ENCODE data around the gene ZIC2. TPM values are rescaled to one million over a fixed set of nuclear protein-coding genes. Genes with fewer than 3 reads are reported as not detected.

The ZIC2 gene
- total RNA-seq, 4 donors from 2014 or later = not detected

GRCh38 chr13:99987154-99988019, 5.8 kb downstream of the ZIC2 start:
- Histone ChIP-seq H3K9me3 (peaks cover 0 to 32% (median 0%) of the 10 kb centered on the region in 4 donors), H3K4me3 (no peak overlapping the region), H3K27ac (no peak overlapping the region), H3K36me3 (no peaks in the 10 kb centered on the region), H3K4me1 (peaks cover 0 to 33% (median under 1%) of the 10 kb centered on the region in 4 donors), H3K27me3 (peaks cover 0 to 98% of the 10 kb centered on the region in 2 donors)
- TF ChIP-seq POLR2A (IDR thresholded peaks at IDR 0.05) (no peak), CTCF (IDR thresholded peaks at IDR 0.05) (no peak)
- DNase-seq = no peak

GRCh38 chr13:99988529-99989275, 7.1 kb downstream of the ZIC2 start:
- H3K4me3 ChIP-seq = no peak overlapping the region
- peaks cover 0 to 19% (median 0%) of the 10 kb centered on the region in 4 donors for H3K9me3 ChIP-seq
- DNase-seq = no peak
- peaks cover 0 to 27% (median 0%) of the 10 kb centered on the region in 4 donors for H3K4me1 ChIP-seq
- no peaks in the 10 kb centered on the region for H3K36me3 ChIP-seq
- TF ChIP-seq POLR2A (IDR thresholded peaks at IDR 0.05) = no peak
- TF ChIP-seq CTCF (IDR thresholded peaks at IDR 0.05) = no peak
- H3K27ac ChIP-seq = no peak overlapping the region
- peaks cover 0 to 95% of the 10 kb centered on the region in 2 donors for H3K27me3 ChIP-seq

GRCh38 chr13:99989276-99990125, 7.9 kb downstream of the ZIC2 start:
- Histone ChIP-seq H3K9me3 (peaks cover 0 to 16% (median 0%) of the 10 kb centered on the region in 4 donors), H3K4me3 (no peak overlapping the region), H3K27ac (no peak overlapping the region), H3K36me3 (no peaks in the 10 kb centered on the region), H3K27me3 (peaks cover 0 to 95% of the 10 kb centered on the region in 2 donors), H3K4me1 (peaks cover 0 to 27% (median 0%) of the 10 kb centered on the region in 4 donors)
- TF ChIP-seq POLR2A (IDR thresholded peaks at IDR 0.05) (no peak), CTCF (IDR thresholded peaks at IDR 0.05) (no peak)
- no peak for DNase-seq

GRCh38 chr13:99990126-99990977, 8.8 kb downstream of the ZIC2 start:
- no peak overlapping the region for H3K4me3 ChIP-seq

More at GRCh38 chr13:99990126-99990977, 8.8 kb downstream of the ZIC2 start:
- Histone ChIP-seq H3K36me3 (no peaks in the 10 kb centered on the region), H3K9me3 (peaks cover 0 to 10% (median 0%) of the 10 kb centered on the region in 4 donors), H3K27me3 (peaks cover 0 to 95% of the 10 kb centered on the region in 2 donors), H3K4me1 (peaks cover 0 to 27% (median 0%) of the 10 kb centered on the region in 4 donors), H3K27ac (no peak overlapping the region)
- DNase-seq = no peak
- TF ChIP-seq CTCF (IDR thresholded peaks at IDR 0.05) (no peak), POLR2A (IDR thresholded peaks at IDR 0.05) (no peak)
